Lung (tissue), 12 donors: Measurements from ENCODE around the gene SMIM29. TPM values are rescaled to one million over a fixed set of nuclear protein-coding genes. Genes with fewer than 3 reads are reported as not detected.
A peak's percentile ranks its signal among the peaks of the same experiment; 100 is the strongest.

Experiments
- ATAC-seq: fragments of 200-7000 bp; cut with Tn5 transposase; one replicate; pipeline ENCODE4 v1.9.1; 2020; ENCODE audit warnings: moderate number of reproducible peaks; ENCODE audit not compliant: insufficient read depth, low FRiP score
- DNase-seq, 3 donors: peaks; one replicate each; pipeline ENCODE4 v3.0.0-alpha.2; 2013 to 2017
- H3K27ac ChIP-seq, 2 donors: one replicate each; pipeline ENCODE4 v1.5.1; 2013; ENCODE audit warnings: mild to moderate bottlenecking in 2 of 2, moderate library complexity in 2 of 2, control low read depth in 1 of 2, inconsistent platforms in 1 of 2, low read depth in 1 of 2, low read length in 1 of 2
- H3K27me3 ChIP-seq, 3 donors: one replicate each; pipeline ENCODE4 v1.5.1; 2013; ENCODE audit warnings: low read length in 2 of 3; ENCODE audit not compliant: control insufficient read depth in 3 of 3, insufficient read depth in 3 of 3
- H3K36me3 ChIP-seq, 4 donors: one replicate each; pipeline ENCODE4 v1.5.1; 2013; ENCODE audit warnings: low read length in 4 of 4, mild to moderate bottlenecking in 1 of 4, moderate library complexity in 1 of 4; ENCODE audit not compliant: control insufficient read depth in 4 of 4, insufficient read depth in 4 of 4
- H3K4me1 ChIP-seq, 5 donors: one replicate each; pipeline ENCODE4 v1.5.1; 2013; ENCODE audit warnings: low read length in 5 of 5, mild to moderate bottlenecking in 2 of 5, moderate library complexity in 1 of 5; ENCODE audit not compliant: control insufficient read depth in 5 of 5, insufficient read depth in 5 of 5
- H3K4me3 ChIP-seq: one replicate; pipeline ENCODE4 v1.5.1; 2013; ENCODE audit warnings: mild to moderate bottlenecking, control low read depth, moderate library complexity
- H3K9ac ChIP-seq, 2 donors: one replicate each; pipeline ENCODE4 v1.5.1; 2013; ENCODE audit warnings: low read length in 2 of 2, control low read depth in 1 of 2; ENCODE audit not compliant: insufficient read depth in 1 of 2
- H3K9me3 ChIP-seq, 4 donors: one replicate each; pipeline ENCODE4 v1.5.1; 2013; ENCODE audit warnings: low read length in 3 of 4, mild to moderate bottlenecking in 1 of 4, moderate library complexity in 1 of 4; ENCODE audit not compliant: control insufficient read depth in 4 of 4, insufficient read depth in 3 of 4
- WGBS, 2 donors: extraction: QIAGEN DNeasy Blood & Tissue Kit; methylation state at CpG; one replicate each; pipeline ENCODE4 v1.1.7; 2013; 5-methylcytosine and 5-hydroxymethylcytosine counted together
- polyA plus RNA-seq, 2 donors: library from polyadenylated mRNA; stranded (reverse); fragments of 200-250 nt; gene quantifications; one replicate each; pipeline ENCODE4 v1.2.1, GENCODE V29; 2013
- total RNA-seq, 2 donors: library from RNA; depleted of rRNA in 1 of 2; stranded (reverse); fragments of >200 nt in 1 of 2; gene quantifications; one replicate each; pipeline ENCODE4 v1.2.1, GENCODE V29; 2014 to 2021
- TF ChIP-seq, protein P1 (sequence below): IDR thresholded peaks from 2 replicates; pipeline ENCODE4 v1.5.1; 2012; ENCODE audit warnings: mild to moderate bottlenecking; ENCODE audit errors: control extremely low read depth, extremely low read depth
- donor health status: control.
- donor health status: control.
- donor health status: Bipolar disorder and iron deficiency.
- donor health status: healthy.
- donor health status: DM: yes; HTN: yes; CAD: no.

SMIM29 gene
- total and polyA plus RNA-seq, 4 donors = 8.5 to 122 (median 58.3) TPM

DNA sequence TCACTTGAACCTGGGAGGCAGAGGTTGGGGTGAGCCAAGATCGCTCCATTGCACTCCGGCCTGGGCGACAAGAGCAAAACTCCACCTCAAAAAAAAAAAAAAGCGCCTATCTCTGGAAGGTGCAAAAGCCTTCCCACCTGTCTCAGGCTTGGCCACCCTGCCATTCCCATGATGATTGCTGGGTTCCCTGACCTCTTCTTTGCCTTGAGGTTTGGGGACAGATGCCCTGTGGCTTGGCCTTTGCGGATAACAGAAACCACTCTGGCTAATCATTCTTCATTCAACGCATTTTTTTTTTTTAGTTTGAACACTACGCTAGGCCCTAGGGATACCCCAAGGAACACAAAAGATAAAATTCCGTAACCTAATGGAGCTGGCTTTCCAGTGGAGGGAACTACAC is 18.9 kb downstream of the SMIM29 start:
- TF ChIP-seq, protein P1, sequence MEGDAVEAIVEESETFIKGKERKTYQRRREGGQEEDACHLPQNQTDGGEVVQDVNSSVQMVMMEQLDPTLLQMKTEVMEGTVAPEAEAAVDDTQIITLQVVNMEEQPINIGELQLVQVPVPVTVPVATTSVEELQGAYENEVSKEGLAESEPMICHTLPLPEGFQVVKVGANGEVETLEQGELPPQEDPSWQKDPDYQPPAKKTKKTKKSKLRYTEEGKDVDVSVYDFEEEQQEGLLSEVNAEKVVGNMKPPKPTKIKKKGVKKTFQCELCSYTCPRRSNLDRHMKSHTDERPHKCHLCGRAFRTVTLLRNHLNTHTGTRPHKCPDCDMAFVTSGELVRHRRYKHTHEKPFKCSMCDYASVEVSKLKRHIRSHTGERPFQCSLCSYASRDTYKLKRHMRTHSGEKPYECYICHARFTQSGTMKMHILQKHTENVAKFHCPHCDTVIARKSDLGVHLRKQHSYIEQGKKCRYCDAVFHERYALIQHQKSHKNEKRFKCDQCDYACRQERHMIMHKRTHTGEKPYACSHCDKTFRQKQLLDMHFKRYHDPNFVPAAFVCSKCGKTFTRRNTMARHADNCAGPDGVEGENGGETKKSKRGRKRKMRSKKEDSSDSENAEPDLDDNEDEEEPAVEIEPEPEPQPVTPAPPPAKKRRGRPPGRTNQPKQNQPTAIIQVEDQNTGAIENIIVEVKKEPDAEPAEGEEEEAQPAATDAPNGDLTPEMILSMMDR = no peak
- no peak for DNase-seq
- H3K9ac ChIP-seq = no peak overlapping the region
- no peak overlapping the region for H3K27ac ChIP-seq
- H3K9me3 ChIP-seq = no peaks in the 10 kb centered on the region
- peaks cover 0 to 6% (median 0%) of the 10 kb centered on the region in 5 donors for H3K4me1 ChIP-seq
- 93 to 95% methylated on average over 8 of the region's 8 CpGs for WGBS, 2 donors
- no peaks in the 10 kb centered on the region for H3K36me3 ChIP-seq
- no peaks in the 10 kb centered on the region for H3K27me3 ChIP-seq
- ATAC-seq = no peak
- no peak overlapping the region for H3K4me3 ChIP-seq

DNA sequence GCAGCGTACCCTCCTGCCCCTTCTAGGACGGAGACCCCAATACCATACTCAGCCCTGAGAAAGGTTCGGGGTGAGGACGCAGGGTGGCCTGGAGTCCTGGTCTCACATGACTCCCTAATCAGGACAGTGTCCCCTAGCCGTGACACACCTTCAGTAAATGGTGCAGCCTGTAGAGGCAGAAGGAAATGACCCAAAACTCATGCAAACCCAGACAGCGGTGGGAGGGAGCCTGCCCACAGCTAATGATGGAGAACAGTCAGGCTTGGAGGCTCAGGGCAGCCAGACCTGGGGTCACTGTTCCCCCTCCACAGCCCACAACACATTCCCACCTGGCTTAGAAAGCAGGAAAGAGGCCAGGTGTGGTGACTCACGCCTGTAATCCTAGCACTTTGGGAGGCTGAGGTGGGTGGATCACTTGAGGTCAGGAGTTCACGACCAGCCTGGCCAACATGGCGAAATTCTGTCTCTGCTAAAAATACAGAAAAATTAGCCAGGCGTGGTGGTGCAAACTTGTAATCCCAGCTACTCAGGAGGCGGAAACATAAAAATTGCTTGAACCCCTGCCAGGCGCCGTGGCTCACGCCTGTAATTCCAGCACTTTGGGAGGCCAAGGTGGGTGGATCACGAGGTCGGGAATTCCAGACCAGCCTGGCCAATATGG is 20.9 kb downstream of the SMIM29 start:
- DNase-seq (peak in 1 of 3 donors; percentile 3), ATAC-seq (no peak)
- TF ChIP-seq, protein P1 = no peak
- no peak overlapping the region for H3K4me3 ChIP-seq
- H3K27ac ChIP-seq = no peak overlapping the region
- no peaks in the 10 kb centered on the region for H3K27me3 ChIP-seq
- WGBS, 2 donors = 90 to 93% methylated on average over 16 of the region's 16 CpGs
- no peaks in the 10 kb centered on the region for H3K36me3 ChIP-seq
- H3K9me3 ChIP-seq = no peaks in the 10 kb centered on the region
- peaks cover 0 to 11% (median 7%) of the 10 kb centered on the region in 5 donors for H3K4me1 ChIP-seq
- no peak overlapping the region for H3K9ac ChIP-seq

DNA sequence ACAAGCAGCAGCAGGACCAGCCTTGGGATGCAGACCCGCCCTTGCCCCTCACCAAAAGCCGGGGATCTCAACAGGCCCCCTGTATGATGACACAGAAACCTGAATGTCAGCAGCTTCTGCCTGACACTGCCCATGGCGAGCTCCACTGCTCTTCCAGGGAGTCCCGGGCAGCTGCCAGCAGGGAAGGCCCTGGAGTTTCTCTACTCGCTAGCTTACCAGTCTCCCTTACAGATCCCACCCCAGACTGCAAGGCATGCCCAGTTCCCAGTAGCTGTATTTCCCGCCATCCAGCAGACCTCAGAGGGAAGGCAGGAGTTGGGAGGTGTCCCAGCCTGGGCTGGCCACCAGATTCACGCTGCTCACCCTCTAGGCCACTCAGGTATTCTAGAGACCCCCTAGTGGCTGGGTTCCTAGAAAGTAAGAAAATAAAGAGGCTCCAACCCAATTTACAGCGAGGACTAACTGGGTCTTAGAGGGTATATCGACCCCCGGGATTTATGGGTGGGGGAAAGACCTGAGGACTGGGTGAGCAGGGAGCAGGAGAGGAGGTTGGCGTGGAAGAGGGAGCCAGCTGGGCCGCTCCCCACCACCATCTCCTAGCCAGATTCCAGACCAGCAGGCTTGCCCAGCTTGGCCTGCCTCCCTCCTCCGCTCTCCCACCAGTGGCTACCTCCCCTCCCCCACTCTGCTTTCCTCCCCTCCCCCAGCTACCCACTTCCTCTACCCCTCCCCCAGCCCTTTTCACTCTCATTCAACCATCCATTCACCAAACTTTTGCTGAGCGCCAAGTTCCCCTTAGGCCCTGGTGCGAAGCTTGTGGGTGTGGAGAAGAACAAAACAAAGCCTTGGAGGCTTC is 21.8 kb downstream of the SMIM29 start:
- H3K36me3 ChIP-seq = no peaks in the 10 kb centered on the region
- H3K27me3 ChIP-seq = no peaks in the 10 kb centered on the region
- no peak overlapping the region for H3K27ac ChIP-seq
- no peak overlapping the region for H3K4me3 ChIP-seq
- H3K4me1 ChIP-seq = peaks cover 0 to 11% (median 7%) of the 10 kb centered on the region in 5 donors
- DNase-seq = peak in 1 of 3 donors; percentile 6
- no peaks in the 10 kb centered on the region for H3K9me3 ChIP-seq
- 88% methylated on average over 12 to 15 of the region's 15 CpGs for WGBS, 2 donors
- H3K9ac ChIP-seq = no peak overlapping the region
- TF ChIP-seq, protein P1 = no peak
- ATAC-seq = no peak
